Epithelial cell of esophagus (primary cell): Measurements from ENCODE around the gene TGFBR1.

Experiments
- DNase-seq: peaks from one replicate; pipeline ENCODE4 v3.0.0; 2010; ENCODE audit warnings: low read depth
- H3K4me3 ChIP-seq: 2 replicates; pipeline ENCODE4 v1.5.1; 2011; ENCODE audit warnings: mild to moderate bottlenecking, low read length, control low read depth
- TF ChIP-seq, protein P1 (sequence below): IDR thresholded peaks from 2 replicates; pipeline ENCODE4 v1.5.1; 2011; ENCODE audit warnings: low read depth, mild to moderate bottlenecking, low read length, control low read depth, inconsistent platforms; ENCODE audit not compliant: insufficient read depth; ENCODE audit errors: missing control alignments

Gene TGFBR1

DNA sequence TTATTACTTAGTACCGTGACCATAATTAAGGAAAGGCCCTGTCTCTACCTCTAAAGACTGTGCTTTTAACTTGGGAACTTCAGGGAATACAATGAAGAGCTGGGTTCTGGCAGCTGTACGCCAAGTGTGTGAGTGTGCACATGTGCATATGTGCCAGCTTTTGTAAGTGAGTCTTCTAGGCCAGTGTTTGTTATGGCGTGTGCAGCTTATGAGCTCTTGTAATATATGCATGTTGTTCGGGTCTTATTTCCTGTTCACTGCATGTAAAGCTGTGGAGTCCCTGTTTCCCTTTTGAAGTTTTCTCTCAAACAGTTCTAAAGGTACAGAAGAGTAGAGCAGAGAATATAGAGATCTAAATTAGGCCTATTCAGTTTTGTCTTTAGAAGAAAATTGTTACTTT is 30.5 kb downstream of the TGFBR1 start:
- no peak for DNase-seq
- TF ChIP-seq, protein P1, sequence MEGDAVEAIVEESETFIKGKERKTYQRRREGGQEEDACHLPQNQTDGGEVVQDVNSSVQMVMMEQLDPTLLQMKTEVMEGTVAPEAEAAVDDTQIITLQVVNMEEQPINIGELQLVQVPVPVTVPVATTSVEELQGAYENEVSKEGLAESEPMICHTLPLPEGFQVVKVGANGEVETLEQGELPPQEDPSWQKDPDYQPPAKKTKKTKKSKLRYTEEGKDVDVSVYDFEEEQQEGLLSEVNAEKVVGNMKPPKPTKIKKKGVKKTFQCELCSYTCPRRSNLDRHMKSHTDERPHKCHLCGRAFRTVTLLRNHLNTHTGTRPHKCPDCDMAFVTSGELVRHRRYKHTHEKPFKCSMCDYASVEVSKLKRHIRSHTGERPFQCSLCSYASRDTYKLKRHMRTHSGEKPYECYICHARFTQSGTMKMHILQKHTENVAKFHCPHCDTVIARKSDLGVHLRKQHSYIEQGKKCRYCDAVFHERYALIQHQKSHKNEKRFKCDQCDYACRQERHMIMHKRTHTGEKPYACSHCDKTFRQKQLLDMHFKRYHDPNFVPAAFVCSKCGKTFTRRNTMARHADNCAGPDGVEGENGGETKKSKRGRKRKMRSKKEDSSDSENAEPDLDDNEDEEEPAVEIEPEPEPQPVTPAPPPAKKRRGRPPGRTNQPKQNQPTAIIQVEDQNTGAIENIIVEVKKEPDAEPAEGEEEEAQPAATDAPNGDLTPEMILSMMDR: no peak
- no peak overlapping the region for H3K4me3 ChIP-seq

DNA sequence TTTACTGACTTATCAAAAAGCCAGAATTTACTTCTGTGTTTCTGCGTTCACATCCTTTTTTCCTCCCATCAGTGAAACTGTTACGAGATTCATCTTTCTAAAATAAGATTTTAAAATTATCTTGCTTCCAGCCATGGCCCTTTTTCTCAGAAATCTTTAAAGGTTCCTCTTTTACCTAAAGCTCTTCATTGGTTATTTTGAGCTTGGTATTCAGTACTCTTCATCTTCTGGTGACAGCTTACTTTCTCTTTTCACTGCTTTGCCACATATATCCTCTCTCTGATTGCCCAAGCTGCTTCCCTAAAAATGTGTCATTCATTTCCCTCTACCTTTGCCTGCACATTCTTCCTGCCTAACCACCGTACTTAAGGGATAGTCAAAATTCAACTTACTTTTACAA is 32.3 kb downstream of the TGFBR1 start:
- DNase-seq: no peak
- TF ChIP-seq, protein P1: no peak
- H3K4me3 ChIP-seq: no peak overlapping the region

DNA sequence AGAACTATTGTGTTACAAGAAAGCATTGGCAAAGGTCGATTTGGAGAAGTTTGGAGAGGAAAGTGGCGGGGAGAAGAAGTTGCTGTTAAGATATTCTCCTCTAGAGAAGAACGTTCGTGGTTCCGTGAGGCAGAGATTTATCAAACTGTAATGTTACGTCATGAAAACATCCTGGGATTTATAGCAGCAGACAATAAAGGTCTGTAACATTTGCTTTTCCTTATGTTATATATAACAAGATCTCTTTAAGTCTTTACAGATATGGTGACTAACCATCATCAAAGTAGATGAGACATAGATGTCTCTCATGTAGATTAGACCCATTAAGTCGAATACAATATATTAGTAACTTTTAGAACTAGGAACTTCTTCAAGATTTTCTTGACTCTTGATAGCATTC is 33.0 kb downstream of the TGFBR1 start:
- DNase-seq: no peak
- no peak overlapping the region for H3K4me3 ChIP-seq
- TF ChIP-seq, protein P1: no peak

DNA sequence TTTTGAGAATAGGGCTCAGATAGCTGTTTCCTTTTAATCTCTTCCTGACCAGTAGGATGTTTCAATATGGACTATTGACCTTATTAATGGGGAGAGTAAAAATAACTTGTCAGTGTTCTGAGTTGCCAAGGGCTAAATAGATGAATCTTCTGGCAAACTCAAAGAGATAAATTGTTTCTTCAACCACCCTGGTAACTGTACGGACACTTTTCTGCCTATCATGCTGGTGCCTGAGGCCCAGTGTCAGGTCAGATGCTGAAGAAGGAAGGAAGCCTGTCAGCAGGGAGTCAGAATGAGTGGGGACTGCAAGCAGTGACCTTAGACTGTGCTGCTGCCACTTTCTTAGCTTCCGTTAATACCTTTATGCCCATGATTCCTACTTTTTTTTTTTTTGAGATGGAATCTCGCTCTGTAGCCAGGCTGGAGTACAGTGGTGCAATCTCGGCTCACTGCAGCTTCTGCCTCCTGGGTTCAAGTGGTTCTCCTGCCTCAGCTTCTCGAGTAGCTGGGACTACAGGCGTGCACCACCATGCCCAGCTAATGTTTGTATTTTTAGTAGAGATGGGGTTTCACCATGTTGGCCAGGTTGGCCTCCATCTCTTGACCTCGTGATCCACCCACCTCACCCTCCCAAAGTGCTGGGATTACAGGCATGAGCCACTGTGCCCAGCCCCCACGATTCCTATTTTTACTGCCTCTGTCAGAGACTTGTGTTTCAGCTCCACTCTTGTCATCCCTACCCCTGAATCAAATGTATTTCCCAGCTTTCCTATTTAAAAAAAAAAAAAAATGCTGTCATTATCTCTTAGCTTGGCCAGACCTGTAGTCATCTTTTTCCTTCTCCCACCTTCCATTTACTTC is 33.7 kb downstream of the TGFBR1 start:
- DNase-seq: no peak
- TF ChIP-seq, protein P1: no peak
- H3K4me3 ChIP-seq: no peak overlapping the region

DNA sequence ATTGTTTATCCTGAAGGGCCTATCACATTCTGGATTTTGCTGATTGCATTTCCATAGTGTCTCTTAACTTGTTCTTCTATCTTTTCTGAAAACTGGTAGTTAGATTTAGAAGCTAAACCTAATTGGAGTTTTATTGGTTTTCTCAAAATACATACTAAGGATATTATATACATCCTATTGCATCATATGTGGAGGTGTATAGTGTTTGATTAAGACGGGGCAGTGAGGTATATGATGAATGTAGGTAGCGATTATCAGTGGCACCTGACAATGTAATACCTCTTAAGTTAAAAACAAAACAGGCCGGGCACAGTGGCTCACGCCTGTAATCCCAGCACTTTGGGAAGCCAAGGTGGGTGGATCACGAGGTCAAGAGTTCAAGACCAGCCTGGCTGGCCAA is 35.0 kb downstream of the TGFBR1 start:
- H3K4me3 ChIP-seq: no peak overlapping the region
- no peak for DNase-seq
- TF ChIP-seq, protein P1: no peak

DNA sequence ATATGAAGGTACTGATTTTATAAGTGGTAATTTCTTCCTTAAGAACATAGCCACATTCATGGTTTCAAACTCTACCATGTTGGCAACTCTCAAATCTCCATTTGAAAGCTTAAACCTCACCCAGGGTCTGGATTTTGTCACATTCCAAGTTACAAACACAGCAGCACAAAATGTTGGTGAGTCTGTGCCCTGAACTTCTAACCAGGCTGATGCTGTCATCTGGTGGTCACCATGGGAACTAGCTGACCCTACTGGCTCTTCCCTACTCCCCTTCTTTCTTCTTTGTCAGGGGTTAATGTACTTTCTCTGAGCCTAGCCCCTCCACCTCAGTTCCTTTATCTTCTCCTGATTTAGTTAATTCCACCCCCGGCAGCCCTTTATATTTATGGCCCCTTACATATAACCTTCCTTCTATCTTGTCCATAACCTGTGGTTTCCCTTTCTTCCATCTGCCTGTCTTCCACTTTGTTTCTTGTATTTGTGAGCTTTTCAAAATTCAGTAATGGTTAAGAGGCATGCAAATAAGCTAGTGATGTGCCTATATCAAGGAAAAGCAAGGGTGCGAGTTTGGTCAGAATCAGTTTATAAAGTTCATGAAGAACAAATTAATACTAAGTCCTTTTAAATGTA is 35.9 kb downstream of the TGFBR1 start:
- TF ChIP-seq, protein P1: peak; percentile 97
- H3K4me3 ChIP-seq: no peak overlapping the region
- peak; percentile 58 for DNase-seq
